Body of pancreas (tissue), 4 donors: ENCODE data around the gene FAM186B.

Source experiments
- CTCF ChIP-seq, 7 experiments: fragments of 450-650 bp in 4 of 7; fragments of 200-600 bp in 3 of 7; sonication (generic) in 3 of 7; IDR thresholded peaks; one replicate each; pipeline ENCODE4 v1.5.1; 2016 to 2019; ENCODE audit warnings: antibody characterized with exemption in 7 of 7
- POLR2A ChIP-seq, 3 donors: fragments of 450-650 bp; IDR thresholded peaks; one replicate each; pipeline ENCODE4 v1.6.1; 2016; ENCODE audit warnings: antibody characterized with exemption in 3 of 3, mild to moderate bottlenecking in 2 of 3

DNA sequence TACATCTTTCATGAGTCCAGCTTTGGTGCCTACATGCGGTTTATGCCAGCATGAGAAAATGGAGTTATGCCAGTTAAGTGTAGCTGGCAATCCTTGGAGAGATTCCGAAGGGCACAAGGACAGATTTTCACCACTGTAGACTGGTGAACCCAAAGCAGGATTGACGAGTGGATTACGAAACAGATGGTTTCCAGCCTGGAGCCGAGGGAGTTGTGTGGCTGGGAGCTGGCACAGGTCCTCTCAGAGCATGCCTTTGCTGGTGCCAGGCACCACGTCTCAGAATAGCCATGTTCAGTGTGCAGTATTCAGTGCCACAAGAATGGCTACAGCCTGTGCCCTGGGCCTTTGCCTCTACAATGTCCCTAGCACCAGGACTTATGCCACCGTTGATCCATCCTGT, 53.4 kb downstream of the FAM186B start:
- no peak for TF ChIP-seq CTCF (IDR thresholded peaks at IDR 0.05)
- TF ChIP-seq POLR2A (IDR thresholded peaks at IDR 0.05): no peak
